ENCODE measurements around the gene TMEM179.

GRCh38 chr14:104577426-104577825 lies 27.1 kb downstream of the TMEM179 start:
- TF ChIP-seq CTCF (IDR thresholded peaks at IDR 0.05; ENCODE audit: control extremely low read depth in 1 of 3, insufficient read depth in 1 of 3, low read depth in 1 of 3, low read length in 3 of 3) (no peak), POLR2AphosphoS5 (IDR thresholded peaks at IDR 0.05; ENCODE audit: low read depth, low read length) (no peak), RFX5 (IDR thresholded peaks at IDR 0.05; ENCODE audit: borderline replicate concordance, low read depth, low read length) (no peak), TAF1 (IDR thresholded peaks at IDR 0.05; ENCODE audit: low read depth, low read length) (no peak)

All from H1 (cell line).